Liver (tissue), 9 donors: ENCODE measurements around the gene TTC34. TPM values are rescaled to one million over a fixed set of nuclear protein-coding genes. Genes with fewer than 3 reads are reported as not detected.

ENCODE experiments used
- DNase-seq: peaks from one replicate; pipeline ENCODE4 v3.0.0-alpha.2; 2017; ENCODE audit warnings: low spot score
- H3K27ac ChIP-seq, 2 donors: one replicate each; pipeline ENCODE4 v1.7.0; 2013; ENCODE audit warnings: inconsistent platforms in 2 of 2, low read length in 2 of 2, control low read depth in 1 of 2, low read depth in 1 of 2, mild to moderate bottlenecking in 1 of 2
- H3K27me3 ChIP-seq, 4 donors: one replicate each; pipeline versions ENCODE4 v1.6.1 to v1.7.0; 2013; ENCODE audit warnings: low read length in 3 of 4, inconsistent platforms in 1 of 4, mild to moderate bottlenecking in 1 of 4, moderate library complexity in 1 of 4; ENCODE audit not compliant: control insufficient read depth in 4 of 4, insufficient read depth in 4 of 4
- H3K36me3 ChIP-seq, 4 donors: one replicate each; pipeline versions ENCODE4 v1.6.1 to v1.7.0; 2013; ENCODE audit warnings: low read length in 3 of 4, mild to moderate bottlenecking in 3 of 4, low read depth in 1 of 4, moderate library complexity in 1 of 4; ENCODE audit not compliant: control insufficient read depth in 4 of 4, insufficient read depth in 3 of 4
- H3K4me1 ChIP-seq, 4 donors: one replicate each; pipeline versions ENCODE4 v1.6.1 to v1.7.0; 2013; ENCODE audit warnings: low read length in 3 of 4, mild to moderate bottlenecking in 3 of 4, moderate library complexity in 1 of 4; ENCODE audit not compliant: control insufficient read depth in 4 of 4, insufficient read depth in 4 of 4
- H3K4me3 ChIP-seq, 3 donors: one replicate each; pipeline versions ENCODE4 v1.6.1 to v1.7.0; 2013; ENCODE audit warnings: low read length in 3 of 3, control low read depth in 1 of 3, low read depth in 1 of 3, mild to moderate bottlenecking in 1 of 3
- H3K9ac ChIP-seq, 2 donors: one replicate each; pipeline ENCODE4 v1.7.0; 2013; ENCODE audit warnings: low read length in 2 of 2, mild to moderate bottlenecking in 2 of 2, moderate library complexity in 2 of 2, control low read depth in 1 of 2, low read depth in 1 of 2
- H3K9me3 ChIP-seq, 4 donors: one replicate each; pipeline versions ENCODE4 v1.6.1 to v1.7.0; 2013; ENCODE audit warnings: low read length in 3 of 4; ENCODE audit not compliant: control insufficient read depth in 4 of 4
- EGR1 ChIP-seq, 2 donors: IDR thresholded peaks; 2 replicates each; pipeline ENCODE4 v1.6.1; 2016 to 2018; ENCODE audit warnings: antibody characterized with exemption in 2 of 2, low read depth in 2 of 2
- FOXA1 ChIP-seq: IDR thresholded peaks from 2 replicates; pipeline ENCODE4 v1.6.1; 2016; ENCODE audit warnings: antibody characterized with exemption
- FOXA2 ChIP-seq: IDR thresholded peaks from 2 replicates; pipeline ENCODE4 v1.6.1; 2016; ENCODE audit warnings: antibody characterized with exemption
- GABPA ChIP-seq, 2 donors: IDR thresholded peaks in 1 of 2; conservative IDR thresholded peaks in 1 of 2; 2 replicates each; pipeline ENCODE4 v1.6.1; 2016; ENCODE audit warnings: antibody characterized with exemption in 2 of 2, mild to moderate bottlenecking in 1 of 2, moderate library complexity in 1 of 2
- HNF4A ChIP-seq, 2 donors: conservative IDR thresholded peaks; 2 replicates each; pipeline ENCODE4 v1.6.1; 2016; ENCODE audit warnings: antibody characterized with exemption in 2 of 2, mild to moderate bottlenecking in 2 of 2
- HNF4G ChIP-seq: IDR thresholded peaks from 2 replicates; pipeline ENCODE4 v1.6.1; 2016; ENCODE audit warnings: antibody characterized with exemption
- JUND ChIP-seq, 2 donors: IDR thresholded peaks; 2 replicates each; pipeline ENCODE4 v1.6.1; 2016; ENCODE audit warnings: antibody characterized with exemption in 2 of 2
- NR2F2 ChIP-seq: IDR thresholded peaks from 2 replicates; pipeline ENCODE4 v1.6.1; 2016; ENCODE audit warnings: antibody characterized with exemption
- RAD21 ChIP-seq, 2 donors: IDR thresholded peaks; 2 replicates each; pipeline ENCODE4 v1.6.1; 2016; ENCODE audit warnings: antibody characterized with exemption in 2 of 2, mild to moderate bottlenecking in 2 of 2
- RXRA ChIP-seq, 2 donors: IDR thresholded peaks; 2 replicates each; pipeline ENCODE4 v1.6.1; 2017 to 2018; ENCODE audit warnings: antibody characterized with exemption in 2 of 2, mild to moderate bottlenecking in 1 of 2
- SP1 ChIP-seq: IDR thresholded peaks from 2 replicates; pipeline ENCODE4 v1.6.1; 2018; ENCODE audit warnings: antibody characterized with exemption, mild to moderate bottlenecking
- TAF1 ChIP-seq: conservative IDR thresholded peaks from 2 replicates; pipeline ENCODE4 v1.6.1; 2016; ENCODE audit warnings: antibody characterized with exemption, mild to moderate bottlenecking
- YY1 ChIP-seq: IDR thresholded peaks from 2 replicates; pipeline ENCODE4 v1.6.1; 2016; ENCODE audit warnings: antibody characterized with exemption, mild to moderate bottlenecking
- WGBS: extraction: QIAGEN DNeasy Blood & Tissue Kit; methylation state at CpG from one replicate; pipeline ENCODE4 v1.1.7; 2013; 5-methylcytosine and 5-hydroxymethylcytosine counted together
- polyA plus RNA-seq, 2 donors: library from polyadenylated mRNA; stranded (reverse) in 1 of 2; unstranded in 1 of 2; fragments of 200-250 nt in 1 of 2; fragments of >200 nt in 1 of 2; fragmentation: Nextera tagmentation in 1 of 2; extraction: Ambion mirVana in 1 of 2; gene quantifications; one replicate each; pipeline versions ENCODE4 v1.2.1 to v1.2.3, GENCODE V29; 2013 to 2015
- total RNA-seq, 2 donors: library from RNA; depleted of rRNA; stranded (reverse); fragments of >200 nt; gene quantifications; one replicate each; pipeline ENCODE4 v1.2.3, GENCODE V29; 2014
- TF ChIP-seq, protein P1 (sequence below): fragments of 150-350 bp; IDR thresholded peaks from 2 replicates; pipeline ENCODE4 v1.5.1; 2017; ENCODE audit warnings: improper control_type of control experiment, low read depth, low read length; ENCODE audit not compliant: missing input control
- TF ChIP-seq, protein P2 (sequence below): IDR thresholded peaks from 2 replicates; pipeline ENCODE4 v1.6.1; 2016; ENCODE audit warnings: antibody characterized with exemption
- TF ChIP-seq, protein P3 (sequence below): IDR thresholded peaks from 2 replicates; pipeline ENCODE4 v1.6.1; 2016; ENCODE audit warnings: antibody characterized with exemption
- TF ChIP-seq, protein P4 (sequence below): IDR thresholded peaks from 2 replicates; pipeline ENCODE4 v1.6.1; 2016; ENCODE audit warnings: antibody characterized with exemption, mild to moderate bottlenecking
- TF ChIP-seq, protein P5 (sequence below): IDR thresholded peaks from 2 replicates; pipeline ENCODE4 v1.6.1; 2016; ENCODE audit warnings: antibody characterized with exemption
- donor health status: healthy.
- donor health status: healthy.
- donor health status: healthy.
- donor health status: healthy.
- donor health status: healthy.

TTC34 gene
- total and polyA plus RNA-seq, 4 donors, result 0.01 to 0.25 (median 0.08) TPM; not detected in 1

DNA sequence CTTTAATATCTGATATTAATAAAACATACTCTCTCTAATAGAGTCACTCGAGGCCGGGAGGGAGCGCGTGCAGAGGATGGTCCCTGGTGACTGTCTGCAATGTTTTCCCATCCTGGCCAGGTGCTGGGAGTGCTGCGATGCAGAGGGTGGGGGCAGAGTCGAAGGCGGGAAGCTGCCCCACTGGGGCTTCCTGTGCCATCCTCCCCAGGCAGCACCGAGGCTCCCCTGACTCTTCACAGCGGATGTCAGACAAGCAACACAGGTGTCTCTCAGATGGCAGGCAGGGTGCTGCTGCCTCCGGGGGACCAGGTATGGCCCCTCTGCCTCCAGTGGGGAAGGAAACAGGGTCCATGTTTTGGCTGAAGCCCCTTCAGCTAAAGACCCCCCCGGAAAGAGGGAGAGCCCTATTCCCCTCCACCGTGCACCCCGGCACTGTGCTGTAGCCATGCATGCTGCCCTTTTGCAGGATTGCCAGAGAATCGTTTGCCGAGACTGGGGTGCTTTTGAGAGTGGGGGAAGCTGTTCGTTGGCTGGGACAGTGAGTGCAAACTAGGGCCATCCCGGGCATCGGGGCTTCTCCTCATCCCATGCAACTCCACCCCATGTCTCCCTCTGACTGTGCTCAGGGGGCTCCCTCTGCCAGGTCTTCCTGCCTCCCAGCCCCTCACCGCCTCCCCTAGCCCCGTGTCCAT lies 32.1 kb upstream of the TTC34 start:
- Histone ChIP-seq H3K27ac (no peak overlapping the region), H3K4me3 (no peak overlapping the region), H3K36me3 (no peaks in the 10 kb centered on the region), H3K27me3 (peaks cover 0 to 6% (median 0%) of the 10 kb centered on the region in 4 donors), H3K9ac (no peak overlapping the region), H3K9me3 (peaks cover 1 to 6% (median 4%) of the 10 kb centered on the region in 4 donors), H3K4me1 (no peaks in the 10 kb centered on the region)
- no peak for TF ChIP-seq GABPA (IDR thresholded peaks at IDR 0.05 in 1 of 2, conservative IDR thresholded peaks at IDR 0.05 in 1 of 2)
- TF ChIP-seq, protein P1, sequence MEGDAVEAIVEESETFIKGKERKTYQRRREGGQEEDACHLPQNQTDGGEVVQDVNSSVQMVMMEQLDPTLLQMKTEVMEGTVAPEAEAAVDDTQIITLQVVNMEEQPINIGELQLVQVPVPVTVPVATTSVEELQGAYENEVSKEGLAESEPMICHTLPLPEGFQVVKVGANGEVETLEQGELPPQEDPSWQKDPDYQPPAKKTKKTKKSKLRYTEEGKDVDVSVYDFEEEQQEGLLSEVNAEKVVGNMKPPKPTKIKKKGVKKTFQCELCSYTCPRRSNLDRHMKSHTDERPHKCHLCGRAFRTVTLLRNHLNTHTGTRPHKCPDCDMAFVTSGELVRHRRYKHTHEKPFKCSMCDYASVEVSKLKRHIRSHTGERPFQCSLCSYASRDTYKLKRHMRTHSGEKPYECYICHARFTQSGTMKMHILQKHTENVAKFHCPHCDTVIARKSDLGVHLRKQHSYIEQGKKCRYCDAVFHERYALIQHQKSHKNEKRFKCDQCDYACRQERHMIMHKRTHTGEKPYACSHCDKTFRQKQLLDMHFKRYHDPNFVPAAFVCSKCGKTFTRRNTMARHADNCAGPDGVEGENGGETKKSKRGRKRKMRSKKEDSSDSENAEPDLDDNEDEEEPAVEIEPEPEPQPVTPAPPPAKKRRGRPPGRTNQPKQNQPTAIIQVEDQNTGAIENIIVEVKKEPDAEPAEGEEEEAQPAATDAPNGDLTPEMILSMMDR, result no peak
- no peak for TF ChIP-seq RXRA (IDR thresholded peaks at IDR 0.05)
- no peak for TF ChIP-seq TAF1
- TF ChIP-seq, protein P2, sequence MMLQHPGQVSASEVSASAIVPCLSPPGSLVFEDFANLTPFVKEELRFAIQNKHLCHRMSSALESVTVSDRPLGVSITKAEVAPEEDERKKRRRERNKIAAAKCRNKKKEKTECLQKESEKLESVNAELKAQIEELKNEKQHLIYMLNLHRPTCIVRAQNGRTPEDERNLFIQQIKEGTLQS, result no peak
- TF ChIP-seq FOXA1, result no peak
- no peak for TF ChIP-seq NR2F2
- no peak for TF ChIP-seq RAD21 (IDR thresholded peaks at IDR 0.05)
- no peak for TF ChIP-seq SP1
- TF ChIP-seq YY1, result no peak
- no peak for TF ChIP-seq EGR1 (IDR thresholded peaks at IDR 0.05; ENCODE audit: low read depth in 2 of 2)
- TF ChIP-seq HNF4A (conservative IDR thresholded peaks at IDR 0.05), result no peak
- TF ChIP-seq, protein P3, sequence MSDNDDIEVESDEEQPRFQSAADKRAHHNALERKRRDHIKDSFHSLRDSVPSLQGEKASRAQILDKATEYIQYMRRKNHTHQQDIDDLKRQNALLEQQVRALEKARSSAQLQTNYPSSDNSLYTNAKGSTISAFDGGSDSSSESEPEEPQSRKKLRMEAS, result no peak
- TF ChIP-seq FOXA2, result no peak
- TF ChIP-seq, protein P4, sequence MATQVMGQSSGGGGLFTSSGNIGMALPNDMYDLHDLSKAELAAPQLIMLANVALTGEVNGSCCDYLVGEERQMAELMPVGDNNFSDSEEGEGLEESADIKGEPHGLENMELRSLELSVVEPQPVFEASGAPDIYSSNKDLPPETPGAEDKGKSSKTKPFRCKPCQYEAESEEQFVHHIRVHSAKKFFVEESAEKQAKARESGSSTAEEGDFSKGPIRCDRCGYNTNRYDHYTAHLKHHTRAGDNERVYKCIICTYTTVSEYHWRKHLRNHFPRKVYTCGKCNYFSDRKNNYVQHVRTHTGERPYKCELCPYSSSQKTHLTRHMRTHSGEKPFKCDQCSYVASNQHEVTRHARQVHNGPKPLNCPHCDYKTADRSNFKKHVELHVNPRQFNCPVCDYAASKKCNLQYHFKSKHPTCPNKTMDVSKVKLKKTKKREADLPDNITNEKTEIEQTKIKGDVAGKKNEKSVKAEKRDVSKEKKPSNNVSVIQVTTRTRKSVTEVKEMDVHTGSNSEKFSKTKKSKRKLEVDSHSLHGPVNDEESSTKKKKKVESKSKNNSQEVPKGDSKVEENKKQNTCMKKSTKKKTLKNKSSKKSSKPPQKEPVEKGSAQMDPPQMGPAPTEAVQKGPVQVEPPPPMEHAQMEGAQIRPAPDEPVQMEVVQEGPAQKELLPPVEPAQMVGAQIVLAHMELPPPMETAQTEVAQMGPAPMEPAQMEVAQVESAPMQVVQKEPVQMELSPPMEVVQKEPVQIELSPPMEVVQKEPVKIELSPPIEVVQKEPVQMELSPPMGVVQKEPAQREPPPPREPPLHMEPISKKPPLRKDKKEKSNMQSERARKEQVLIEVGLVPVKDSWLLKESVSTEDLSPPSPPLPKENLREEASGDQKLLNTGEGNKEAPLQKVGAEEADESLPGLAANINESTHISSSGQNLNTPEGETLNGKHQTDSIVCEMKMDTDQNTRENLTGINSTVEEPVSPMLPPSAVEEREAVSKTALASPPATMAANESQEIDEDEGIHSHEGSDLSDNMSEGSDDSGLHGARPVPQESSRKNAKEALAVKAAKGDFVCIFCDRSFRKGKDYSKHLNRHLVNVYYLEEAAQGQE, result no peak
- no peak for TF ChIP-seq JUND (IDR thresholded peaks at IDR 0.05)
- TF ChIP-seq, protein P5, sequence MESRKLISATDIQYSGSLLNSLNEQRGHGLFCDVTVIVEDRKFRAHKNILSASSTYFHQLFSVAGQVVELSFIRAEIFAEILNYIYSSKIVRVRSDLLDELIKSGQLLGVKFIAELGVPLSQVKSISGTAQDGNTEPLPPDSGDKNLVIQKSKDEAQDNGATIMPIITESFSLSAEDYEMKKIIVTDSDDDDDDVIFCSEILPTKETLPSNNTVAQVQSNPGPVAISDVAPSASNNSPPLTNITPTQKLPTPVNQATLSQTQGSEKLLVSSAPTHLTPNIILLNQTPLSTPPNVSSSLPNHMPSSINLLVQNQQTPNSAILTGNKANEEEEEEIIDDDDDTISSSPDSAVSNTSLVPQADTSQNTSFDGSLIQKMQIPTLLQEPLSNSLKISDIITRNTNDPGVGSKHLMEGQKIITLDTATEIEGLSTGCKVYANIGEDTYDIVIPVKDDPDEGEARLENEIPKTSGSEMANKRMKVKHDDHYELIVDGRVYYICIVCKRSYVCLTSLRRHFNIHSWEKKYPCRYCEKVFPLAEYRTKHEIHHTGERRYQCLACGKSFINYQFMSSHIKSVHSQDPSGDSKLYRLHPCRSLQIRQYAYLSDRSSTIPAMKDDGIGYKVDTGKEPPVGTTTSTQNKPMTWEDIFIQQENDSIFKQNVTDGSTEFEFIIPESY, result no peak
- TF ChIP-seq HNF4G, result no peak
- 79% methylated on average over 20 of the region's 20 CpGs for WGBS
- no peak for DNase-seq
